ENCODE measurements around the gene ZNF837.
"Not testable (repeated sequence)": the region's sequence is repeated elsewhere in the genome, so short reads cannot be mapped to it uniquely, and the experiment has no call there.

Gene ZNF837

GRCh38 chr19:58385313-58385890 is 4.6 kb upstream of the ZNF837 start:
- Histone ChIP-seq H3K4me3 (ENCODE audit: low read depth, low read length) (peak overlapping the region; percentile 75), H3K27ac (ENCODE audit: low read depth, low read length) (peak overlapping the region; percentile 100), H3K9me3 (ENCODE audit: control insufficient read depth, insufficient read depth, low read length) (no peaks in the 10 kb centered on the region), H3K36me3 (ENCODE audit: control insufficient read depth, insufficient read depth, low read length) (peaks cover 23% of the 10 kb centered on the region), H3K27me3 (ENCODE audit: control insufficient read depth, insufficient read depth, low read length) (no peaks in the 10 kb centered on the region), H3K4me1 (ENCODE audit: control insufficient read depth, insufficient read depth, low read length) (peaks cover 8% of the 10 kb centered on the region), H3K9ac (ENCODE audit: low read depth, low read length) (peak overlapping the region; percentile 97)

GRCh38 chr19:58382997-58383603 is 2.3 kb upstream of the ZNF837 start:
- Histone ChIP-seq H3K9ac (ENCODE audit: low read depth, low read length) (no peak overlapping the region), H3K9me3 (ENCODE audit: control insufficient read depth, insufficient read depth, low read length) (no peaks in the 10 kb centered on the region), H3K4me1 (ENCODE audit: control insufficient read depth, insufficient read depth, low read length) (peaks cover 8% of the 10 kb centered on the region), H3K27me3 (ENCODE audit: control insufficient read depth, insufficient read depth, low read length) (no peaks in the 10 kb centered on the region), H3K36me3 (ENCODE audit: control insufficient read depth, insufficient read depth, low read length) (peaks cover 3% of the 10 kb centered on the region), H3K27ac (ENCODE audit: low read depth, low read length) (no peak overlapping the region), H3K4me3 (ENCODE audit: low read depth, low read length) (no peak overlapping the region)

- Histone ChIP-seq H3K9me3 (ENCODE audit: control insufficient read depth, insufficient read depth, low read length) (no peaks in the 10 kb centered on the region), H3K27ac (ENCODE audit: low read depth, low read length) (no peak overlapping the region), H3K4me1 (ENCODE audit: control insufficient read depth, insufficient read depth, low read length) (peaks cover 8% of the 10 kb centered on the region)
Measured at GRCh38 chr19:58381460-58382212, 806 bp upstream of the ZNF837 start.

GRCh38 chr19:58380037-58380661 is 681 bp downstream of the ZNF837 start:
- H3K27me3 ChIP-seq (ENCODE audit: control insufficient read depth, insufficient read depth, low read length) = no peaks in the 10 kb centered on the region
- H3K9ac ChIP-seq (ENCODE audit: low read depth, low read length) = peak overlapping the region; percentile 74; the same call in 1 of the 2 replicates
- peak overlapping the region; percentile 93 for H3K27ac ChIP-seq (ENCODE audit: low read depth, low read length)
- no peaks in the 10 kb centered on the region for H3K36me3 ChIP-seq (ENCODE audit: control insufficient read depth, insufficient read depth, low read length)
- no peaks in the 10 kb centered on the region for H3K9me3 ChIP-seq (ENCODE audit: control insufficient read depth, insufficient read depth, low read length)
- H3K4me1 ChIP-seq (ENCODE audit: control insufficient read depth, insufficient read depth, low read length) = no peaks in the 10 kb centered on the region
- peak overlapping the region; percentile 80 for H3K4me3 ChIP-seq (ENCODE audit: low read depth, low read length)

More at GRCh38 chr19:58381460-58382212, 806 bp upstream of the ZNF837 start:
- no peaks in the 10 kb centered on the region for H3K36me3 ChIP-seq (ENCODE audit: control insufficient read depth, insufficient read depth, low read length)
- peak overlapping the region; percentile 80 for H3K4me3 ChIP-seq (ENCODE audit: low read depth, low read length)
- H3K27me3 ChIP-seq (ENCODE audit: control insufficient read depth, insufficient read depth, low read length) = no peaks in the 10 kb centered on the region
- no peak overlapping the region; the same call in 1 of the 2 replicates for H3K9ac ChIP-seq (ENCODE audit: low read depth, low read length)

GRCh38 chr19:58379246-58379645 is 1.6 kb downstream of the ZNF837 start:
- H3K4me1 ChIP-seq (ENCODE audit: control insufficient read depth, insufficient read depth, low read length) = no peaks in the 10 kb centered on the region
- no peaks in the 10 kb centered on the region for H3K27me3 ChIP-seq (ENCODE audit: control insufficient read depth, insufficient read depth, low read length)
- H3K9ac ChIP-seq (ENCODE audit: low read depth, low read length) = no peak overlapping the region
- H3K9me3 ChIP-seq (ENCODE audit: control insufficient read depth, insufficient read depth, low read length) = no peaks in the 10 kb centered on the region
- H3K27ac ChIP-seq (ENCODE audit: low read depth, low read length) = no peak overlapping the region
- H3K36me3 ChIP-seq (ENCODE audit: control insufficient read depth, insufficient read depth, low read length) = no peaks in the 10 kb centered on the region
- no peak overlapping the region for H3K4me3 ChIP-seq (ENCODE audit: low read depth, low read length)

- H3K4me3 ChIP-seq (ENCODE audit: low read depth, low read length); H3K9ac ChIP-seq (ENCODE audit: low read depth, low read length); H3K27me3 ChIP-seq (ENCODE audit: control insufficient read depth, insufficient read depth, low read length); H3K36me3 ChIP-seq (ENCODE audit: control insufficient read depth, insufficient read depth, low read length); H3K4me1 ChIP-seq (ENCODE audit: control insufficient read depth, insufficient read depth, low read length); H3K27ac ChIP-seq (ENCODE audit: low read depth, low read length); H3K9me3 ChIP-seq (ENCODE audit: control insufficient read depth, insufficient read depth, low read length): not testable (repeated sequence)
Measured at GRCh38 chr19:58376724-58377123, 4.1 kb downstream of the ZNF837 start.

- no peak overlapping the region for H3K4me3 ChIP-seq (ENCODE audit: low read depth, low read length)
- no peaks in the 10 kb centered on the region for H3K4me1 ChIP-seq (ENCODE audit: control insufficient read depth, insufficient read depth, low read length)
- no peaks in the 10 kb centered on the region for H3K36me3 ChIP-seq (ENCODE audit: control insufficient read depth, insufficient read depth, low read length)
- H3K9me3 ChIP-seq (ENCODE audit: control insufficient read depth, insufficient read depth, low read length) = no peaks in the 10 kb centered on the region
- no peaks in the 10 kb centered on the region for H3K27me3 ChIP-seq (ENCODE audit: control insufficient read depth, insufficient read depth, low read length)
- no peak overlapping the region for H3K27ac ChIP-seq (ENCODE audit: low read depth, low read length)
- H3K9ac ChIP-seq (ENCODE audit: low read depth, low read length) = no peak overlapping the region
Measured at GRCh38 chr19:58374200-58374599, 6.6 kb downstream of the ZNF837 start.

GRCh38 chr19:58372311-58373133 is 8.3 kb downstream of the ZNF837 start:
- no peaks in the 10 kb centered on the region for H3K9me3 ChIP-seq (ENCODE audit: control insufficient read depth, insufficient read depth, low read length)
- no peaks in the 10 kb centered on the region for H3K4me1 ChIP-seq (ENCODE audit: control insufficient read depth, insufficient read depth, low read length)
- H3K36me3 ChIP-seq (ENCODE audit: control insufficient read depth, insufficient read depth, low read length) = no peaks in the 10 kb centered on the region
- H3K27ac ChIP-seq (ENCODE audit: low read depth, low read length) = no peak overlapping the region
- no peaks in the 10 kb centered on the region for H3K27me3 ChIP-seq (ENCODE audit: control insufficient read depth, insufficient read depth, low read length)
- no peak overlapping the region for H3K4me3 ChIP-seq (ENCODE audit: low read depth, low read length)
- H3K9ac ChIP-seq (ENCODE audit: low read depth, low read length) = no peak overlapping the region

GRCh38 chr19:58368561-58369360 is 12.1 kb downstream of the ZNF837 start:
- H3K9ac ChIP-seq (ENCODE audit: low read depth, low read length) = no peak overlapping the region
- H3K27ac ChIP-seq (ENCODE audit: low read depth, low read length) = no peak overlapping the region
- H3K9me3 ChIP-seq (ENCODE audit: control insufficient read depth, insufficient read depth, low read length) = no peaks in the 10 kb centered on the region
- H3K36me3 ChIP-seq (ENCODE audit: control insufficient read depth, insufficient read depth, low read length) = no peaks in the 10 kb centered on the region
- H3K4me1 ChIP-seq (ENCODE audit: control insufficient read depth, insufficient read depth, low read length) = no peaks in the 10 kb centered on the region
- no peak overlapping the region for H3K4me3 ChIP-seq (ENCODE audit: low read depth, low read length)
- H3K27me3 ChIP-seq (ENCODE audit: control insufficient read depth, insufficient read depth, low read length) = no peaks in the 10 kb centered on the region

Measured in HUES48 (cell line).